ENCODE results near the gene UCN2. TPM values are rescaled to one million over a fixed set of nuclear protein-coding genes. Genes with fewer than 3 reads are reported as not detected.

UCN2 gene
- total and polyA plus RNA-seq, 4 donors, result 0.07 to 0.18 (median 0.16) TPM; not detected in 1

- H3K36me3 ChIP-seq (ENCODE audit: control insufficient read depth in 4 of 4, insufficient read depth in 4 of 4, low read length in 4 of 4), result no peaks in the 10 kb centered on the region
- no peak overlapping the region for H3K4me3 ChIP-seq
- no peak overlapping the region for H3K27ac ChIP-seq (ENCODE audit: low read depth in 1 of 2, low read length in 1 of 2)
- no peak for TF ChIP-seq CTCF (IDR thresholded peaks at IDR 0.05; ENCODE audit: control extremely low read depth, extremely low read depth)
- DNase-seq (no peak), ATAC-seq (ENCODE audit: insufficient read depth, low FRiP score) (no peak)
- H3K9ac ChIP-seq (ENCODE audit: insufficient read depth in 1 of 2, low read length in 2 of 2), result no peak overlapping the region
- 89 to 95% methylated on average over 5 of the region's 5 CpGs for WGBS, 2 donors
- H3K4me1 ChIP-seq (ENCODE audit: control insufficient read depth in 5 of 5, insufficient read depth in 5 of 5, low read length in 5 of 5), result peaks cover 0 to 2% (median 0%) of the 10 kb centered on the region in 5 donors
- no peaks in the 10 kb centered on the region for H3K9me3 ChIP-seq (ENCODE audit: control insufficient read depth in 4 of 4, insufficient read depth in 3 of 4, low read length in 3 of 4)
- no peaks in the 10 kb centered on the region for H3K27me3 ChIP-seq (ENCODE audit: control insufficient read depth in 3 of 3, insufficient read depth in 3 of 3, low read length in 2 of 3)
Observed at GRCh38 chr3:48567090-48567489, 3.5 kb upstream of the UCN2 start.

GRCh38 chr3:48566401-48566760 is 2.8 kb upstream of the UCN2 start:
- no peak for TF ChIP-seq CTCF (IDR thresholded peaks at IDR 0.05; ENCODE audit: control extremely low read depth, extremely low read depth)
- no peak for ATAC-seq (ENCODE audit: insufficient read depth, low FRiP score)
- Histone ChIP-seq H3K27me3 (ENCODE audit: control insufficient read depth in 3 of 3, insufficient read depth in 3 of 3, low read length in 2 of 3) (no peaks in the 10 kb centered on the region), H3K9me3 (ENCODE audit: control insufficient read depth in 4 of 4, insufficient read depth in 3 of 4, low read length in 3 of 4) (no peaks in the 10 kb centered on the region), H3K36me3 (ENCODE audit: control insufficient read depth in 4 of 4, insufficient read depth in 4 of 4, low read length in 4 of 4) (no peaks in the 10 kb centered on the region), H3K9ac (ENCODE audit: insufficient read depth in 1 of 2, low read length in 2 of 2) (no peak overlapping the region), H3K4me1 (ENCODE audit: control insufficient read depth in 5 of 5, insufficient read depth in 5 of 5, low read length in 5 of 5) (peaks cover 0 to 2% (median 0%) of the 10 kb centered on the region in 5 donors), H3K27ac (ENCODE audit: low read depth in 1 of 2, low read length in 1 of 2) (no peak overlapping the region), H3K4me3 (no peak overlapping the region)
- 80 to 89% methylated on average over 9 of the region's 9 CpGs for WGBS, 2 donors
- no peak for DNase-seq

GRCh38 chr3:48565591-48566400 is 2.2 kb upstream of the UCN2 start:
- WGBS, 2 donors, result 51 to 65% methylated on average over 6 to 7 of the region's 7 CpGs
- Histone ChIP-seq H3K9ac (ENCODE audit: insufficient read depth in 1 of 2, low read length in 2 of 2) (peak overlapping the region in 1 of 2 donors; percentile 28), H3K27me3 (ENCODE audit: control insufficient read depth in 3 of 3, insufficient read depth in 3 of 3, low read length in 2 of 3) (no peaks in the 10 kb centered on the region), H3K9me3 (ENCODE audit: control insufficient read depth in 4 of 4, insufficient read depth in 3 of 4, low read length in 3 of 4) (no peaks in the 10 kb centered on the region), H3K27ac (ENCODE audit: low read depth in 1 of 2, low read length in 1 of 2) (no peak overlapping the region), H3K36me3 (ENCODE audit: control insufficient read depth in 4 of 4, insufficient read depth in 4 of 4, low read length in 4 of 4) (no peaks in the 10 kb centered on the region), H3K4me1 (ENCODE audit: control insufficient read depth in 5 of 5, insufficient read depth in 5 of 5, low read length in 5 of 5) (peaks cover 0 to 8% (median 2%) of the 10 kb centered on the region in 5 donors), H3K4me3 (no peak overlapping the region)
- no peak for ATAC-seq (ENCODE audit: insufficient read depth, low FRiP score)
- no peak for DNase-seq
- TF ChIP-seq CTCF (IDR thresholded peaks at IDR 0.05; ENCODE audit: control extremely low read depth, extremely low read depth), result no peak

Measured in lung (tissue), 12 donors.